T follicular helper cell (primary cell): ENCODE results near the gene SFXN5.
"Not testable (repeated sequence)": the region's sequence is repeated elsewhere in the genome, so short reads cannot be mapped to it uniquely, and the experiment has no call there.

Experiments
- DNase-seq: peaks from one replicate; pipeline ENCODE4 v3.0.0-alpha.2; 2020; ENCODE audit warnings: low read depth

Gene SFXN5

DNA sequence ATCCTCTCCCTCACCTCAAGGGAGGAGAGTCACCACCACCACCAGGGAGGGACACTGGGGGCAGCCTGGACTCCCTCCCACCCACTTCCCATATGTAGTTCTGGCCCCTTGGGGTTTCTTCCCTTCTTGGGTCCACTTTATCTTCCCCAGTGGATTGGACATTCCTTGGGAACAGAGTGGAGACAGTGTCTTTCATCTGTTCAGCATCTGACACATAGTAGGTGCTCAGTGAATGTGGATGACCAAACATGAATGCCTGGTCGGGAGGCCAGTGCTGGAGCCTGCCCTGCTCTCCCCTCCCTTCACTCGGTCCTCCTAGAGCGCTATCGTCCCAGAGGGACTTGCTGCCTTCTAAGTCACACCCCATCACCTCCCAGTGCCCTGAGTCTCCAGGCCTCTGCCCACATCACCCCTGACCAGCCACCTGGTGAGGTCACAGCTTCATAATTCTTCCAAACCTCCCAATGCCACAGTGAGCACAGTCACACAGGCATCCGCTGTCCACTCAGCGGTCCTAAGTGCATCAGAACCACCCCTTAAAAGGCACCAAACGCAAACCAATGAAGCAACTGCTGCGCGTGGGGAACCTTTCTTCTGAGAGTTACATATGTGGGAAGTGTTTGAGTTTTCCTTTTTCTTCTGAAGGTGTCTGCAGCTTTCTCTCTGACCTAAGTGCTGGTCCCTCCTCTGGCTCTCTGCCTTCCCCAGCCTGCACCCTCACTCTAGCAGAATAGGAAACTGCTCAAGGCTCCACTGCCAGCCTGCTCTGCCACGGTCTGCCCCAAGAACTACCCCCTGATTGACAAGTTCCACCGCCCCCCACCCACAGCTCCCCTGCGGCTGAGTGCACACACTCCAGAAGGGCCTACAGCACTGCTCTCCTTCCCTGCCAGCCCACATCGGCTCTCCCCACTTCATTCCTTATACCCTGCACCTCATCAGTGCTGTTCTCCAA lies 7.2 kb upstream of the SFXN5 start:
- no peak for DNase-seq

DNA sequence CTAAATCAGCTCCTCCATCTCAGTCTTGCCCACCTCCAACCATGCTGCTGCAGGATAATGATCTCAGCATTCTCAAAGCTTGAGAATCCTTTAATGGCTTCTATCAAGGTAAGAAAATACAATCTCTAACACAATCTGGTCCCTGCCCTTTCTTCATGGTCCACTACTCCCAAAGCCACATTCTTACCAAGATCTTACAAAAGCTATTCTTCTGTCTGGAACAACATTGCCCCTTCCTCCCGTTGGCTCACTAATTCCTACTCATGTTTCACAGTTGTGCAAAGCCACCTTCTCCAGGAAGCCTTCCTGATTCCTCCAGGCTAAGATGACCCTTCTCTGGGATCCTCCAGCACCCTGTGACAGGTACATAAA lies 5.9 kb upstream of the SFXN5 start:
- no peak for DNase-seq

DNA sequence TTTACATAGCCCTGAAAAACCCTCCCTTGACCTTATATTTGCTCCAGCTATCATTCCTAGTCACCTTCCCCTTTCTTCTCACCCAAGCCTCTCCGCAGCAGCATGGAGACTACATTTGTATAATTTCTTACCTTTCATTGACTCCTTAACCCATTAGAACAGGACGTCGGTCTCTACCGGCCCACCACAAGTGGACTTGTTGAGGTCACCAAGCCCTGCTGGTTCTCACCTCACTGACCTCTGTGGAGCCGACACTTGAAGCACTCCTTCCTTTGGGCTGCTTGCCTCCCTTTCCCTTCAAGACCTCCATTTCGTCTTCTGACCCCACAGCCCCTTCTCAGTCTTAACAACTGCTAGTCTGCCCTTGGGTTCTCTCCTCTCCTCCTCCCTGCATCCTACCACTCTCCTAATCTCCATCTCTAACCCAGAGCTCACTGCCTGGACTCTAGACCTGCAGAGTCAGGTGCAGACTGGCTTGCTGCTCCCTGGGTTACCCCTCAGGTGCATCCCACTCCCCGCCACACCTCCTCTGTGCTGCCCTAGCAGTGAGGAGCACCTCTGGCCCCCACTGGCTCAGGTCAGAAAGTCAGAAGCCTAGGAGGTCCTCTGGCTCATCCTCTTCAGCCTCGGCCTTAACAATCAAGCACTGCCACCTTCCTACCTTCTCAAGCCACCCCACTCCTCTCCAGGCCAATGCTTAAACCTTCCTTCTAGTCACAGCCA lies 5.3 kb upstream of the SFXN5 start:
- DNase-seq, result no peak

- no peak for DNase-seq
Observed at GRCh38 chr2:73075477-73076373, 4.2 kb upstream of the SFXN5 start.

DNA sequence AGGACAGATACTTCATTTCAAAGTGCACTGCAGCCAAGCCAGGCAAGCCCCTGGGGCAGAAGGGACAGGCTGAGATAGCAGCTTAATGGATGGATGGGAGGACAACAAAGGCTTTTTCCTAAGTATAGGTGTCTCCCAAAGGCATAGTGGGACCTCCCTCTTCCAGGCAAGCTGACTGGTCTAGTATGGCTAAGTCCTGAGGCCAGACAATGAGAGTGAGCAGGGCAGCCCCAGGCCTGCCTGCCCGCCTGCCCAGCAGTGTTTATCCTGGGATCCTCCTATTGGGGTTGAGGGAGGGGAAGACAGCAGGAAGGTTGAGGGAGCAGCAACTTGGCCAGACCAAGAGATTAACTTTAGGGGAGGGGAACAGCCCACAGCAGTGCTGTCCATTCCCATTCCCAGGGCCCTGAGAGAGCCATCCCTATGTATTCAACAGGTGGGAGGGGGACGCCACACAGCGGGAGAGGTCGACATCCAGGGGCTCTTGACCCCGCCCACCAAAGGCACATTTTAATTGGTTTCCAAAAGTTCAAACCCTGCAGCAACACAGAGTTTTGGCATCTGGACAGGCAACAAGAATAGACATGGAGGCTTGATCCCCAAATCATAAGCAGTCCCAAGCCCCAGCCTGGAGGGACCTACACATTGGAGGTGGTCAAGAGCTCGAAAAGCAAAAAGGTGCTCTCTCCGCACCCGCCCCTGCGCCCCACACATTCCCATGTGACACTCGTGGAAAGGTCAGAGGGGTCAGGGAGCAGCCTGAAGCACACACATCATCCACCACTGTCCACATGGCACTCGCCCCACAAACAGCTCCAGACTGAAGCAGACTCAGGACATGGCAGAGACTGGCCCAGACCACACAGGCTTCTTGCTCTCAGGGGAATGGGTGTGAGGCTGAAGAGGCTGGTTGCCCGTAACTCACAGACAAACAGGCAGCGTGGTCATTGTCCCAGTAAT lies 2.9 kb upstream of the SFXN5 start:
- DNase-seq, result no peak

- DNase-seq, result no peak
Observed at GRCh38 chr2:73072416-73072815, 904 bp upstream of the SFXN5 start.

GRCh38 chr2:73072129-73072395 lies 550 bp upstream of the SFXN5 start:
- DNase-seq, result no peak

GRCh38 chr2:73070643-73071359 lies 711 bp downstream of the SFXN5 start:
- peak; percentile 9 for DNase-seq

GRCh38 chr2:73069855-73070642 lies 1.5 kb downstream of the SFXN5 start:
- no peak for DNase-seq

DNA sequence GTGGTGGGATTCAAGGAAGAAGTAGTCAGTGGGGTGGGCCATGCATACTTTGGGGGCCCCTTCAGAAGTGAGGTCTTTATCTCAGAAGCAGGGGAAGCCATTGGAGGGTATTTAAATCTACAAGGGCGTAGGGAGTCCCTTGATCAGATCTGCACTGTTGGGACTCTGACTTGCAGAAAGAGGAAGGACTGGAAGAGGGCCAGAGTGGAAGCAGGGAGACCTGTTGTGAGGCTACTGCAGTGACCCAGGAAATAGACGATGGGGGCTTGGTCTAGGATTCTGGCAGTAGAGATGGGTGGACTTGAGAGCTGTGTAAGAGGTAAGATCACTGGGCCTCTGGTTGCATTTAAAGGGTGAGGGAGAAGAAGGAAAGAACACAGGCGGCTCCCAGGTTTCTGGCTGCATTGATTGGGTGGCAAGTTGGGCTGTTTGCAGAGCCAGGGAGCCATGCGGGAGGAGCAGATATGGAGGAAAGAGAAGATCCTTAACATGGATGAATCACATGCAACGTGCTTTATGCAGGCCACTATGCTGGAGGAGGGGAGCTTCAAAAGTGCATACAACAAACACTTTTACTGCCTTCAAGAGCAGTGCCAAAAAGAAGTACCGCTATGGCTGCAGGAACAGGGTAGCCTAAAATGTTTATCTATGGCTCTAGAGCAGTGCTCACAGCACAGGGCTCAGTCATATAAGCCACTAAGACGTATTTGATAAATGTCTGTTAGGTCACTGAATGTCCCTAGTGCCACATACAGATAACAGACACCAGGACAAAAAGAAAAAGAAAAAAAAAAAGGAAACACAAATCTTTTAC lies 2.3 kb downstream of the SFXN5 start:
- DNase-seq, result no peak

DNA sequence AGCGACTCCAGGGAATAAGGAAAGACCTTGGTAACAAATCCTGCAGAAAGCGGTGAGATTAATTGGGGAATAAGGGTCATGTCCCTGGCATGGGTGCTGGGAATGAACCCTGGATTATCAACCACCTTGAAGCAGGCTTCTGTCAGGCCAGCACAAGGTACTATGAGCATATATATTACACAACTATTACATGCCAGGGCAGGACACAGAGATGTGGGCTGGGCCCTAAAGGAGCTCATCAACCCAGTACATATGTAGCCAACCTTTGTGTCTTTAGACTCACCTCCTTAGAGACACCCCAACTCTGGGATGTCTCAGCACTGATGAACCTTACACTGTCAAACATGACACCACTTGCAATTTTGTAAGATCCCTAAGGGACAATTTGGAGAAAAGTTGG lies 3.4 kb downstream of the SFXN5 start:
- DNase-seq, result no peak

DNA sequence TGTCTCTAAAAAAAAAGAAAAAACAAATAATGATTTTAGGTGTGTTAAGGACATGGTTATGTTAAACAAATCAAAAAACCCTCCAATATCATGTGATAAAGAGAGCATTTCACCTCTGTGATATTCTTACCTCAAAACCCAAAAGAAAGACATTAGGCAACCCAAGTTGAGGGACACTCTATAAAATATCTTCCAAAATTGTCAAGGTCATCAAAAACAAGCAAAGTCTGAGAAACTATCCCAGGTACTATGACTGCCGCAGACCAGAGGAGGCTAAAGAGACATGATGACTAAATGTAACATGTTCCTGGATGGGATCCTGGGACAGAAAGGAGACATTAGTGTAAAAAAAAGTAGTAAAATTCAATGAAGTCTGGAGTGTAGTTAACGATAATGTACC lies 4.5 kb downstream of the SFXN5 start:
- no peak for DNase-seq

DNA sequence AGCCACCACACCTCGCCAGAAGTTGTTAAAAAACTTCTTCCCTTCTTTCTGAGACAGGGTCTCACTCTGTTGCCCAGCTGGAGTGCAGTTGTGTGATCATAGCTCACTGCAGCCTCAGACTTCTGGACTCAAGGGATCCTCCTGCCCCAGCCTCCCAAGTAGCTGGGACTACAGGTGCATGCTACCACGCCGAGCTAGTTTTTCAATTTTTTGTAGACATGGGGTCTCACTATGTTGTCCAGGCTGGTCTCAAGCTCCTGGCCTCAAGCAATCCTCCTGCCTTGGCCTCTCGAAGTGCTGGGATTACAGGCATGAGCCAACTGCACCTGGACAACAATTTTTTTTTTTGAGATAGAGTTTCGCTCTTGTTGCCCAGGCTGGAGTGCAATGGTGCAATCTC lies 6.4 kb downstream of the SFXN5 start:
- DNase-seq, result not testable (repeated sequence)

- DNase-seq, result no peak
Observed at GRCh38 chr2:73063909-73064875, 7.3 kb downstream of the SFXN5 start.

DNA sequence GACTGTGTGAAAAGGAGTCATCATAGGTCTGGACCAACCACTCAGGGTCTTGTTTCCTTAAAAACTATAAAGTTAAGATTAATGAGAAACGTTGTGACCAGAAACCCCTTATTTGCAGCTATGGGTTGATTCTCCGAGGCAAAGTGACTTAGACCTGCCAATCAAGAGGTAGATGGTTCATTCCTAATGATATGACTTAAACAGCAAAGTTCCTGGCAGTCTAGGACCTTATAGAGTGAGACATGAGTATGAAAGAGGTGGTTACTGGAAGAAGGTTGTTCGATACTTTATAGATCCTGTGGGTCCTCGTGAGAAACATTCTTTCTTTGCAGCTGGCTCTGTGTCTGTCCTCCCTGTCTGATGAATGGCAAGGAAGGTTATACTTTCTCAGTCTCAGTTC lies 8.0 kb downstream of the SFXN5 start:
- DNase-seq, result no peak

DNA sequence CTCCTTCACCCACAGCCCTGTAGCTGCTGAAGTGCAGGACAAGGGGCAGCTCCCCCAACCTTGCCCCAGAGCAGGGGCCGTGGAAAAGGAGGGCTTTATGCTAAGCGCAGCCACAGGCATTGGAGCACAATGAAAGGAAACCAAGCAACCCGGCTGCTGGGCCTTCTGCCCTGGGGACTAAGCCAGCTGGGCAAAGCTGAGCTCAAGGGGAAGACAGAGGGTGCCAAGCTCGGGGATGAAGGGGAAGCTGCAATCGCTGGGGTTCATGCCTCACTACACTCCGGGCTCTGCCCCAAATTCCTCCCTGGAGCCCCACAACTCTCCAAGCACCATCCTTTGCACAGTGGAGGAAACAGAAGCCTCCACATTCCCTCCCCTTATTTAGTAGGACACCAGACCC lies 12.4 kb downstream of the SFXN5 start:
- DNase-seq, result no peak

DNA sequence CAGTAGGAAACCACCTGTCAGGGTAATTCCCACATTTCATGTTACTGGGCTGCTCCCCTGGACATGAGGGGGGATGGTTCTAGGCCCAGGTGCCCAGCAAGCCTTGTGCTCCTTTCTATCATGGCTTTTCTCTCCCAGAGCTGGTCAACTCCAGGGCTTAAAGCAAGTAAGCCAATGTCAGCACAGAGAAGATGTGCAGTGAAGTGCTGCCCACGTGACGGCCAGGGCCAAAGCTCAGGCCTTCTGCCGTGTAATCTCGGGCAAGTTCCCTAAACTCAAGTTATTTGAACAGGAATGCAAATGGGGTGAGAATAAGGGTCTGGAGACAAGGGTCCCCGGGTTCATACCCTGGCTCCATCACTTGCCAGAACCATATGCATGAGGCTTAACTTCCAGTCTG lies 16.5 kb downstream of the SFXN5 start:
- DNase-seq, result no peak
